Uterus (tissue), 4 donors: ENCODE measurements around the gene ITPR2. TPM values are rescaled to one million over a fixed set of nuclear protein-coding genes. Genes with fewer than 3 reads are reported as not detected.

ENCODE experiments used
- DNase-seq, 2 donors: peaks; one replicate each; pipeline ENCODE4 v3.0.0-alpha.2; 2019 to 2020
- H3K27ac ChIP-seq, 2 donors: fragments of 200-600 bp; sonication (generic); 1 replicate in 1 of 2; 2 replicates in 1 of 2; pipeline ENCODE4 v1.5.1; 2016 to 2018
- H3K27me3 ChIP-seq, 2 donors: fragments of 200-600 bp; sonication (generic); one replicate each; pipeline ENCODE4 v1.5.1; 2018 to 2019; ENCODE audit warnings: control low read depth in 1 of 2
- H3K36me3 ChIP-seq, 2 donors: fragments of 200-600 bp; sonication (generic); one replicate each; pipeline ENCODE4 v1.5.1; 2019; ENCODE audit warnings: control low read depth in 1 of 2
- H3K4me1 ChIP-seq, 2 donors: fragments of 200-600 bp; sonication (generic); one replicate each; pipeline ENCODE4 v1.5.1; 2018 to 2019; ENCODE audit warnings: control low read depth in 1 of 2
- H3K4me3 ChIP-seq, 2 donors: fragments of 200-600 bp; sonication (generic); 1 replicate in 1 of 2; 2 replicates in 1 of 2; pipeline ENCODE4 v1.5.1; 2018 to 2019; ENCODE audit warnings: mild to moderate bottlenecking in 1 of 2
- H3K9me3 ChIP-seq, 2 donors: fragments of 200-600 bp; sonication (generic); one replicate each; pipeline ENCODE4 v1.5.1; 2019; ENCODE audit warnings: control low read depth in 1 of 2
- CTCF ChIP-seq, 4 experiments: fragments of 200-600 bp in 2 of 4; fragments of 450-650 bp in 2 of 4; sonication (generic) in 2 of 4; IDR thresholded peaks; one replicate each; pipeline ENCODE4 v1.5.1; 2016 to 2019; ENCODE audit warnings: antibody characterized with exemption in 4 of 4, mild to moderate bottlenecking in 2 of 4, moderate library complexity in 1 of 4
- POLR2A ChIP-seq, 2 donors: fragments of 450-650 bp; IDR thresholded peaks; one replicate each; pipeline ENCODE4 v1.6.1; 2016; ENCODE audit warnings: antibody characterized with exemption in 2 of 2, mild to moderate bottlenecking in 1 of 2, moderate library complexity in 1 of 2
- intact Hi-C: fragments of 100-400 bp; cut with DNase I; formaldehyde crosslinking; loops from one replicate; pipeline ENCODE4 v1.15.1; 2023; ENCODE audit warnings: low total_unique reads
- total RNA-seq, 4 donors: library from RNA; depleted of rRNA in 3 of 4; stranded (reverse); fragments of >200 nt in 3 of 4; gene quantifications; one replicate each; pipeline versions ENCODE4 v1.1.0 to v1.2.4, GENCODE V29; 2014 to 2023
- donor health status: DM: yes; HTN: yes; CAD: no.

Gene ITPR2
- total RNA-seq, 4 donors from 2014 or later: 53.5 to 271 (median 60.4) TPM

GRCh38 chr12:26460361-26460760, 372.6 kb downstream of the ITPR2 start:
- intact Hi-C loops: no loop called here
- no peak for TF ChIP-seq POLR2A (IDR thresholded peaks at IDR 0.05)
- no peak for TF ChIP-seq CTCF (IDR thresholded peaks at IDR 0.05)
- H3K9me3 ChIP-seq: no peaks in the 10 kb centered on the region
- no peaks in the 10 kb centered on the region for H3K4me1 ChIP-seq
- no peak overlapping the region for H3K27ac ChIP-seq
- H3K36me3 ChIP-seq: no peaks in the 10 kb centered on the region
- H3K4me3 ChIP-seq: no peak overlapping the region
- DNase-seq: no peak
- no peaks in the 10 kb centered on the region for H3K27me3 ChIP-seq

GRCh38 chr12:26455936-26456574, 376.9 kb downstream of the ITPR2 start:
- Histone ChIP-seq H3K9me3 (no peaks in the 10 kb centered on the region), H3K27me3 (no peaks in the 10 kb centered on the region), H3K36me3 (no peaks in the 10 kb centered on the region), H3K4me1 (no peaks in the 10 kb centered on the region), H3K4me3 (no peak overlapping the region), H3K27ac (no peak overlapping the region)
- TF ChIP-seq CTCF (IDR thresholded peaks at IDR 0.05) (no peak), POLR2A (IDR thresholded peaks at IDR 0.05) (no peak)
- intact Hi-C loops: no loop called here
- no peak for DNase-seq

- Histone ChIP-seq H3K27me3 (no peaks in the 10 kb centered on the region), H3K36me3 (no peaks in the 10 kb centered on the region), H3K4me1 (no peaks in the 10 kb centered on the region), H3K4me3 (no peak overlapping the region), H3K27ac (no peak overlapping the region), H3K9me3 (no peaks in the 10 kb centered on the region)
- TF ChIP-seq POLR2A (IDR thresholded peaks at IDR 0.05) (no peak), CTCF (IDR thresholded peaks at IDR 0.05) (no peak)
- DNase-seq: no peak
- intact Hi-C loops: no loop called here
Observed at GRCh38 chr12:26453246-26453645, 379.7 kb downstream of the ITPR2 start.

GRCh38 chr12:26452511-26452910, 380.5 kb downstream of the ITPR2 start:
- TF ChIP-seq CTCF (IDR thresholded peaks at IDR 0.05) (no peak), POLR2A (IDR thresholded peaks at IDR 0.05) (no peak)
- Histone ChIP-seq H3K27me3 (no peaks in the 10 kb centered on the region), H3K4me3 (no peak overlapping the region), H3K4me1 (no peaks in the 10 kb centered on the region), H3K27ac (no peak overlapping the region), H3K36me3 (no peaks in the 10 kb centered on the region), H3K9me3 (no peaks in the 10 kb centered on the region)
- DNase-seq: no peak
- intact Hi-C loops: no loop called here

- H3K27ac ChIP-seq: no peak overlapping the region
Observed at GRCh38 chr12:26451763-26452162, 381.2 kb downstream of the ITPR2 start.

More at GRCh38 chr12:26451763-26452162, 381.2 kb downstream of the ITPR2 start:
- DNase-seq: no peak
- TF ChIP-seq CTCF (IDR thresholded peaks at IDR 0.05) (no peak), POLR2A (IDR thresholded peaks at IDR 0.05) (no peak)
- Histone ChIP-seq H3K9me3 (no peaks in the 10 kb centered on the region), H3K27me3 (no peaks in the 10 kb centered on the region), H3K4me1 (no peaks in the 10 kb centered on the region), H3K36me3 (no peaks in the 10 kb centered on the region), H3K4me3 (no peak overlapping the region)
- intact Hi-C loops: no loop called here
